ENCODE data around the gene C3AR1. TPM values are rescaled to one million over a fixed set of nuclear protein-coding genes. Genes with fewer than 3 reads are reported as not detected.

The C3AR1 gene
- total RNA-seq, 2 experiments from 2014 or later = 9.3 to 10.7 TPM

GRCh38 chr12:8012651-8013309 is 53.4 kb downstream of the C3AR1 start:
- Mint-ChIP-seq H3K4me1 (peaks cover 2% of the 10 kb centered on the region), H3K27ac (no peak overlapping the region), H3K36me3 (no peaks in the 10 kb centered on the region), H3K27me3 (peaks cover 23% of the 10 kb centered on the region), H3K4me3 (no peak overlapping the region), H3K9me3 (ENCODE audit: low read depth) (no peaks in the 10 kb centered on the region)
- DNase-seq (no peak), ATAC-seq (no peak)
- CTCF ChIA-PET = interaction anchor here (0.6 to 1.0 kb wide), 2 partner anchors 65 to 173 kb away, joined by 3 to 5 read pairs; no protein-coding TSS in a partner anchor

DNA sequence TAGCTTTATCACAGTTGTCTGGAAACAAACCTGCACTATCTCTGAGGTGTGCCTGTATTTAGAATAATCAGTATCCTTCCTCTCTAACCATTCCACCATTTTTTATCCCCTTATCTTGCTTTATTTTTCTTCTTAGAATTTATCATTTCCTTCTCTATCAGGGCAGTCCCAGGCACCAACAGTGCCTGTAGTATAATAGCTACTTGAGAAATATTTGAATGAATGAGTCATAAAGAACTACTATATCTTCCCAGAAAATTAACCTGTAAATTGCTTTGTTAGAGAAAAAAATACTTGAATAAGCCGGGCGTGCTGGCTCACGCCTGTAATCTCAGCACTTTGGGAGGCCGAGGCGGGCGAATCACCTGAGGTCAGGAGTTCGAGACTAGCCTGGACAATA is 54.8 kb downstream of the C3AR1 start:
- no peak overlapping the region for H3K4me3 Mint-ChIP-seq

More for the DNA sequence above, 54.8 kb downstream of the C3AR1 start:
- CTCF ChIA-PET = no interaction called here
- DNase-seq (no peak), ATAC-seq (no peak)
- Mint-ChIP-seq H3K9me3 (ENCODE audit: low read depth) (no peaks in the 10 kb centered on the region), H3K4me1 (no peaks in the 10 kb centered on the region), H3K27ac (no peak overlapping the region), H3K36me3 (no peaks in the 10 kb centered on the region), H3K27me3 (peaks cover 13% of the 10 kb centered on the region)

Other genes with a start within 250 kb of the C3AR1 start
- gene SLC2A14, start 193.4 kb downstream of the C3AR1 start, total RNA-seq = under 1 TPM; 0.12 to 0.38 TPM
- 100 to 1,000 TPM; 193 to 290 TPM for gene SLC2A3, start 130.2 kb downstream of the C3AR1 start, total RNA-seq
- 10 to 100 TPM; 17.9 to 18.1 TPM for gene FOXJ2, start 33.6 kb downstream of the C3AR1 start, total RNA-seq
- gene NECAP1, start 15.9 kb upstream of the C3AR1 start, total RNA-seq = 10 to 100 TPM; 32.4 to 40.5 TPM
- under 1 TPM; 0.19 to 0.79 TPM for gene CLEC4A, start 57.3 kb upstream of the C3AR1 start, total RNA-seq
- not detected for gene ZNF705A, start 90.7 kb upstream of the C3AR1 start, total RNA-seq
- under 1 TPM in 1 of 2 experiments, not detected in 1; 0.14 TPM for gene FAM90A1, start 161.3 kb upstream of the C3AR1 start, total RNA-seq

All from activated CD8-positive, alpha-beta memory T cell treated with anti-CD3 and anti-CD28 coated beads, Interleukin-2, amount 10 ng/mL, durations not matched to agents 7 days and 5 days (primary cell).